T-helper 17 cell (primary cell): ENCODE results near the gene INTS14. TPM values are rescaled to one million over a fixed set of nuclear protein-coding genes. Genes with fewer than 3 reads are reported as not detected.

Experiments
- ATAC-seq: fragments of 150-1000 bp; cut with Tn5 transposase; 2 replicates; pipeline ENCODE4 v1.10.0; 2021; ENCODE audit warnings: mild to moderate bottlenecking, moderate library complexity
- DNase-seq, 3 donors: peaks; one replicate each; pipeline versions ENCODE4 v3.0.0 to v3.0.0-alpha.2; 2020 to 2021
- H3K9me3 ChIP-seq: one replicate; pipeline ENCODE4 v1.7.0; 2013; ENCODE audit warnings: low read length, mild to moderate bottlenecking; ENCODE audit not compliant: control insufficient read depth, poor library complexity, severe bottlenecking
- H3K27ac Mint-ChIP-seq: one replicate; pipeline ENCODE4 v1.8.0; 2022; ENCODE audit warnings: mild to moderate bottlenecking, moderate library complexity, mixed read lengths
- H3K27me3 Mint-ChIP-seq: one replicate; pipeline ENCODE4 v1.8.0; 2022; ENCODE audit warnings: mixed read lengths
- H3K36me3 Mint-ChIP-seq: one replicate; pipeline ENCODE4 v1.8.0; 2022; ENCODE audit warnings: low read depth, mixed read lengths
- H3K4me1 Mint-ChIP-seq: one replicate; pipeline ENCODE4 v1.8.0; 2022; ENCODE audit warnings: mild to moderate bottlenecking, mixed read lengths
- H3K4me3 Mint-ChIP-seq: one replicate; pipeline ENCODE4 v1.8.0; 2022; ENCODE audit warnings: mild to moderate bottlenecking, moderate library complexity, mixed read lengths
- total RNA-seq, 4 donors: library from RNA in 2 of 4; stranded (reverse) in 2 of 4; gene quantifications; one replicate each; pipeline ENCODE4 v1.2.3 and lab custom pipeline; 2022 to 2026

Gene INTS14
- total RNA-seq, 2 donors from 2014 or later = 19.2 to 23.7 TPM

GRCh38 chr15:65642594-65642993 lies 31.7 kb upstream of the INTS14 start:
- no peak overlapping the region for H3K4me3 Mint-ChIP-seq
- no peak overlapping the region for H3K27ac Mint-ChIP-seq
- no peaks in the 10 kb centered on the region for H3K36me3 Mint-ChIP-seq
- peaks cover 19% of the 10 kb centered on the region for H3K4me1 Mint-ChIP-seq
- no peak for DNase-seq
- ATAC-seq = no peak
- no peaks in the 10 kb centered on the region for H3K9me3 ChIP-seq
- no peaks in the 10 kb centered on the region for H3K27me3 Mint-ChIP-seq

- H3K9me3 ChIP-seq = no peaks in the 10 kb centered on the region
- Mint-ChIP-seq H3K4me1 (peaks cover 22% of the 10 kb centered on the region), H3K27me3 (no peaks in the 10 kb centered on the region), H3K27ac (peak overlapping the region; percentile 4), H3K36me3 (no peaks in the 10 kb centered on the region), H3K4me3 (no peak overlapping the region)
- ATAC-seq (no peak), DNase-seq (no peak)
Observed at GRCh38 chr15:65641768-65642475, 31.0 kb upstream of the INTS14 start.

- Mint-ChIP-seq H3K36me3 (no peaks in the 10 kb centered on the region), H3K4me1 (peaks cover 19% of the 10 kb centered on the region), H3K4me3 (no peak overlapping the region), H3K27ac (no peak overlapping the region), H3K27me3 (no peaks in the 10 kb centered on the region)
- no peaks in the 10 kb centered on the region for H3K9me3 ChIP-seq
- ATAC-seq (no peak), DNase-seq (no peak)
Observed at GRCh38 chr15:65639509-65639908, 28.6 kb upstream of the INTS14 start.

GRCh38 chr15:65638681-65639089 lies 27.8 kb upstream of the INTS14 start:
- H3K27ac Mint-ChIP-seq = no peak overlapping the region
- peak in 1 of 3 donors; percentile 17 for DNase-seq
- H3K4me3 Mint-ChIP-seq = peak overlapping the region; percentile 60
- peaks cover 20% of the 10 kb centered on the region for H3K4me1 Mint-ChIP-seq
- ATAC-seq = peak; percentile 88
- no peaks in the 10 kb centered on the region for H3K27me3 Mint-ChIP-seq
- H3K9me3 ChIP-seq = no peaks in the 10 kb centered on the region
- H3K36me3 Mint-ChIP-seq = no peaks in the 10 kb centered on the region

- Mint-ChIP-seq H3K4me1 (peaks cover 18% of the 10 kb centered on the region), H3K36me3 (no peaks in the 10 kb centered on the region), H3K27me3 (no peaks in the 10 kb centered on the region), H3K4me3 (no peak overlapping the region), H3K27ac (peak overlapping the region; percentile 27)
- DNase-seq = no peak
- no peak for ATAC-seq
- no peaks in the 10 kb centered on the region for H3K9me3 ChIP-seq
Observed at GRCh38 chr15:65638109-65638508, 27.2 kb upstream of the INTS14 start.

- Mint-ChIP-seq H3K4me3 (no peak overlapping the region), H3K27ac (no peak overlapping the region), H3K27me3 (peaks cover 12% of the 10 kb centered on the region), H3K4me1 (peaks cover 28% of the 10 kb centered on the region), H3K36me3 (peaks cover 6% of the 10 kb centered on the region)
- DNase-seq (no peak), ATAC-seq (no peak)
- H3K9me3 ChIP-seq = no peaks in the 10 kb centered on the region
Observed at GRCh38 chr15:65634356-65634755, 23.4 kb upstream of the INTS14 start.

GRCh38 chr15:65633752-65634151 lies 22.8 kb upstream of the INTS14 start:
- Mint-ChIP-seq H3K4me1 (peaks cover 23% of the 10 kb centered on the region), H3K27me3 (peaks cover 12% of the 10 kb centered on the region), H3K27ac (no peak overlapping the region), H3K4me3 (no peak overlapping the region), H3K36me3 (peaks cover 6% of the 10 kb centered on the region)
- ATAC-seq (no peak), DNase-seq (no peak)
- no peaks in the 10 kb centered on the region for H3K9me3 ChIP-seq

- Mint-ChIP-seq H3K36me3 (peaks cover 6% of the 10 kb centered on the region), H3K4me1 (peaks cover 17% of the 10 kb centered on the region)
Observed at GRCh38 chr15:65632780-65633375, 21.9 kb upstream of the INTS14 start.

GRCh38 chr15:65631503-65631902 lies 20.6 kb upstream of the INTS14 start:
- DNase-seq = no peak
- no peak for ATAC-seq
- H3K36me3 Mint-ChIP-seq = peaks cover 6% of the 10 kb centered on the region
- peaks cover 11% of the 10 kb centered on the region for H3K4me1 Mint-ChIP-seq
- H3K27ac Mint-ChIP-seq = peak overlapping the region; percentile 16
- H3K4me3 Mint-ChIP-seq = peak overlapping the region; percentile 57
- no peaks in the 10 kb centered on the region for H3K9me3 ChIP-seq
- peaks cover 12% of the 10 kb centered on the region for H3K27me3 Mint-ChIP-seq

More at GRCh38 chr15:65632780-65633375, 21.9 kb upstream of the INTS14 start:
- no peak for ATAC-seq
- Mint-ChIP-seq H3K27ac (no peak overlapping the region), H3K27me3 (peaks cover 12% of the 10 kb centered on the region), H3K4me3 (no peak overlapping the region)
- H3K9me3 ChIP-seq = no peaks in the 10 kb centered on the region
- no peak for DNase-seq

- no peaks in the 10 kb centered on the region for H3K9me3 ChIP-seq
- Mint-ChIP-seq H3K4me1 (peaks cover 11% of the 10 kb centered on the region), H3K27ac (no peak overlapping the region), H3K36me3 (peaks cover 6% of the 10 kb centered on the region), H3K27me3 (peaks cover 12% of the 10 kb centered on the region), H3K4me3 (no peak overlapping the region)
- DNase-seq (no peak), ATAC-seq (no peak)
Observed at GRCh38 chr15:65630760-65631159, 19.8 kb upstream of the INTS14 start.

- Mint-ChIP-seq H3K36me3 (peaks cover 11% of the 10 kb centered on the region), H3K27ac (no peak overlapping the region), H3K4me1 (peaks cover 11% of the 10 kb centered on the region), H3K27me3 (peaks cover 12% of the 10 kb centered on the region), H3K4me3 (peak overlapping the region; percentile 36)
- DNase-seq (no peak), ATAC-seq (no peak)
- no peaks in the 10 kb centered on the region for H3K9me3 ChIP-seq
Observed at GRCh38 chr15:65629548-65629947, 18.6 kb upstream of the INTS14 start.

- no peak for DNase-seq
- Mint-ChIP-seq H3K27ac (no peak overlapping the region), H3K27me3 (peaks cover 6% of the 10 kb centered on the region), H3K36me3 (peaks cover 10% of the 10 kb centered on the region), H3K4me3 (no peak overlapping the region), H3K4me1 (peaks cover 6% of the 10 kb centered on the region)
- no peak for ATAC-seq
- H3K9me3 ChIP-seq = no peaks in the 10 kb centered on the region
Observed at GRCh38 chr15:65626856-65627255, 15.9 kb upstream of the INTS14 start.

GRCh38 chr15:65623103-65623502 lies 12.2 kb upstream of the INTS14 start:
- no peaks in the 10 kb centered on the region for H3K9me3 ChIP-seq
- H3K4me3 Mint-ChIP-seq = no peak overlapping the region
- no peak overlapping the region for H3K27ac Mint-ChIP-seq
- no peaks in the 10 kb centered on the region for H3K4me1 Mint-ChIP-seq
- no peaks in the 10 kb centered on the region for H3K27me3 Mint-ChIP-seq
- ATAC-seq = no peak
- peaks cover 7% of the 10 kb centered on the region for H3K36me3 Mint-ChIP-seq
- DNase-seq = no peak

GRCh38 chr15:65621638-65622037 lies 10.7 kb upstream of the INTS14 start, which contains the start of gene SLC24A1:
Gene SLC24A1, plus strand, starts transcription at chr15:65621938. Its CDS starts 2,143 bp downstream, at chr15:65624081.
- Mint-ChIP-seq H3K4me1 (no peaks in the 10 kb centered on the region), H3K4me3 (no peak within 1 kb of the TSS), H3K27me3 (no peaks in the 10 kb centered on the region), H3K36me3 (peaks cover 7% of the 10 kb centered on the region), H3K27ac (peak within 1 kb of the TSS; percentile 21)
- no peak for ATAC-seq
- no peaks in the 10 kb centered on the region for H3K9me3 ChIP-seq
- no peak for DNase-seq
